GM21381 (cell line): ENCODE results near the gene TNS4.

Experiments
- ATAC-seq: cut with Tn5 transposase; IDR thresholded peaks from one replicate; pipeline ENCODE4 v1.9.1; 2021; ENCODE audit warnings: mild to moderate bottlenecking, moderate library complexity; ENCODE audit not compliant: unreplicated experiment

Gene TNS4

DNA sequence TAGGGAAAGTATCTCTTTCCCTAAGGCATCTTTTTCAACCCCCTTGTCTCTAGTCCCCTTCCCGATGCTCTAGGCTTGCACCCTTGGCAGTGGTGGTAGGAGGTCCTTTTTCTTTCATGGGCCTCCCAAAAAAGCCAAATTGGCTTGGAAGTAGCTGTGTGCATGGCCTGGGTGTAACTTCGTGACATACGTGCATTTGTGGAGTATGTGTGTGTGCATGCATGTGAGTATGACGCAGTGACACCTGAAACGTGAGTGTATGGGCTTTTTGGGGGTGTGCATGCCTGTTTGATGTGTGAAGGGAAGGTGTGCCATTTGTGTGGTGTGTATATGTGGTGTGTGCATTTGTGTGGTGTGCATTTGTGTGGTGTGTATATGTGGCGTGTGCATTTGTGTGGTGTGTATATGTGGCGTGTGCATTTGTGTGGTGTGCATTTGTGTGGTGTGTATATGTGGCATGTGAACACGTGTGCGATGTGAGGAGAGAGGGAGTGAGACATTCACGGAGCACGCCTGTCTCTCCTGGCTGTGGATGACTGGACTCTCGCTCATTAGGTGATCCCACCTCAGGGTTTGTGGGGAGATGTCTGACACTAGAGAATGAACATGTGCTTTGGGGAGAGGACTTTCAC is 42.5 kb downstream of the TNS4 start:
- no peak for ATAC-seq

DNA sequence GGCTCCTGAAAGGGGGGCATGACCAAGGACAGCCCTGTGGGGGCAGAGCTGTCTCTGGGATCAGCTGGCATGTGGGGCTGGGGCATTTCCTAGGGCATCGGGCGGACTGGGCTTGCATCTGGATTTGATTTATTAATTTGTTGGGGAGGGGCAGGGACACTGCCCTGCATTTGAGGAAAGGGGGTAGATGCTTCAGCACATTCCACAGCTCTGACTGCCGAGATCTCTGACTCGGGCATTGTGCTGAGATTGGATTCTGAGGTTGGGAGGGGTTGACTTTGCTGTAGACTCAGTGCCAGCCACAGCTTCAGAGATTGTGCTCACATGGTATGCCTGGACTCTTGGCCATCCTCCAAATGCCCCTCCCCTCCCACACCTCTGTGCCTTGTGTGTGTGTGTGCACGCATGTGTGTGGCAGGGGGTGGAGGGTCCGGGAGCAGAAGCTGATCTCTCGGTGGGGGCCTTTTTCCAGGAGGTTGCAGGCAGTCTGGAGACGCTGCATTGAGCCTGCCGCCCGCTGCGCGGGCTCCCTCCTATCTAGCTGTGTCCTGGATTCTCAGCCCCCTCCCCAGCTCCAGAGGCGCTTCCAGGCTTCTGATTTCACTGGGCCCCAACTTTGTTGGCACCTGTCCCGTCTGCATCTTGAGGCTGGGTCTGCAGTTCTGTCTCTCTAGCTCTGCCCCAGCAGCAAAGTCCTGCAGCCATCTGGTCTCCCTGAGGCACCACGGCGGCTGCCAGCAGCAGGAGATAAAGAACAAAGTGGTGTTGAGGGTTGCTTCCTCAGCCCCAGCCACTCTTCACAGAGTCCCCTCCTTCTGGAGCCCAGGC is 43.2 kb downstream of the TNS4 start:
- no peak for ATAC-seq

DNA sequence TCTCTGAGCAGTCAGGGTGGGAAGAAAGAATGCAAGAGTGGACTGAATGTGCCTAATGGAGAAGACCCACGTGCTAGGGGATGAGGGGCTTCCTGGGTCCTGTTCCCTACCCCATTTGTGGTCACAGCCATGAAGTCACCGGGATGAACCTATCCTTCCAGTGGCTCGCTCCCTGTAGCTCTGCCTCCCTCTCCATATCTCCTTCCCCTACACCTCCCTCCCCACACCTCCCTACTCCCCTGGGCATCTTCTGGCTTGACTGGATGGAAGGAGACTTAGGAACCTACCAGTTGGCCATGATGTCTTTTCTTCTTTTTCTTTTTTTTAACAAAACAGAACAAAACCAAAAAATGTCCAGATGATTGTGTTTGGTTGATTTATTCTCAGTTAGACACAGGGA is 44.1 kb downstream of the TNS4 start:
- ATAC-seq, result no peak

DNA sequence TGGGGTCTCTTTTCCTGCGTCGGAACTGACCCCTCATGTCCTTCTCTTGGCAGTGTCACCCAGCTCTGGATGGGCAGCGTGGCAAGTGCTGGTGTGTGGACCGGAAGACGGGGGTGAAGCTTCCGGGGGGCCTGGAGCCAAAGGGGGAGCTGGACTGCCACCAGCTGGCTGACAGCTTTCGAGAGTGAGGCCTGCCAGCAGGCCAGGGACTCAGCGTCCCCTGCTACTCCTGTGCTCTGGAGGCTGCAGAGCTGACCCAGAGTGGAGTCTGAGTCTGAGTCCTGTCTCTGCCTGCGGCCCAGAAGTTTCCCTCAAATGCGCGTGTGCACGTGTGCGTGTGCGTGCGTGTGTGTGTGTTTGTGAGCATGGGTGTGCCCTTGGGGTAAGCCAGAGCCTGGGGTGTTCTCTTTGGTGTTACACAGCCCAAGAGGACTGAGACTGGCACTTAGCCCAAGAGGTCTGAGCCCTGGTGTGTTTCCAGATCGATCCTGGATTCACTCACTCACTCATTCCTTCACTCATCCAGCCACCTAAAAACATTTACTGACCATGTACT is 44.9 kb downstream of the TNS4 start:
- ATAC-seq, result no peak

DNA sequence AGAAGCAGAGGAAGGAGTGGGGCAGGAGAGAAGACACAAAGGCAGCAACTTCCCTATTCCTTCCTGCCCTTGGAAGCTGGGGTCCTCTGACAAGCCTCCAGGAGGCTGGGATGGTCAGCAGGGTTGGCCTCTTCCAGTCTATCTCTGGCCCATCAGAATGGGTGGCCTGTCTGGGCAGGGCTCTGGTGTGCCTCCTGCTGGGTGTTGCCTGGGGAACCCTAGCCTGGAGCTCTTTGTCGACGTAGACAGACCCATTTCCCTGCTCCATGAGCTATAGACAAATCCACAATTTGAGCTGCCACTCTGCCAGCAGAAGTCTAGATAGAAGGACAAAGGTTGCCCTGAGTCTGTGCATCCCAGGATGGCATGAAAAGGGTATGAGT is 46.8 kb downstream of the TNS4 start:
- ATAC-seq, result no peak

DNA sequence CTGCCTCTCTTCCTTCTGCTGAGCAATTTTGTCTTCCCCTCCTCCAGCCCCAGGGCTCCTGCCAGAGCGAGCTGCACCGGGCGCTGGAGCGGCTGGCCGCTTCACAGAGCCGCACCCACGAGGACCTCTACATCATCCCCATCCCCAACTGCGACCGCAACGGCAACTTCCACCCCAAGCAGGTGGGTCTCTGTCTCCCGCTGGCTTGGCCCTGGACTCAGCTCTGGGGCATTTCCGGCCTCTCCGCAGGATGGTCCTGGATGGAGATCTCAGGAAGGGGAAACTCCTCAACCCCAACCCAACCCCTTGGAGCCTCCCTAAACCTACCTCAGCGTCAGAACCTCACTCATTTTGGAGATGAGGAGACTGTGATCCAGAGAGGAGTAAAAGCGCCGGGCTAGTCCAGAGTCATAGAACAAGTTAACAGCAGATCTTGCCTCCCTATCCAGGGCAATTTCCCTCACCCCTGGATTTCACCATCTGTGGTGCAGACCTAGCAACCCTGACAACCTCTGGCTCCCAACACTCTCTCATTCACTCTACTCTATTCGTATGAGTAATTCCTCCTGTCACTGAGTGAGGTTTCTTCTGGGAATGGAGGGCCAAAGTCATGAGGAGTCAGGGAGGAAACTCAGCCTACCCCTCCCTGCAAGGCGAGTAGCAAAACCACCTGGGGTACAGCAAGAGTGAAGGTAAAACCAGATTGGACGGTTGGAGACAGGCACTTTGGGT is 47.4 kb downstream of the TNS4 start:
- ATAC-seq, result no peak

DNA sequence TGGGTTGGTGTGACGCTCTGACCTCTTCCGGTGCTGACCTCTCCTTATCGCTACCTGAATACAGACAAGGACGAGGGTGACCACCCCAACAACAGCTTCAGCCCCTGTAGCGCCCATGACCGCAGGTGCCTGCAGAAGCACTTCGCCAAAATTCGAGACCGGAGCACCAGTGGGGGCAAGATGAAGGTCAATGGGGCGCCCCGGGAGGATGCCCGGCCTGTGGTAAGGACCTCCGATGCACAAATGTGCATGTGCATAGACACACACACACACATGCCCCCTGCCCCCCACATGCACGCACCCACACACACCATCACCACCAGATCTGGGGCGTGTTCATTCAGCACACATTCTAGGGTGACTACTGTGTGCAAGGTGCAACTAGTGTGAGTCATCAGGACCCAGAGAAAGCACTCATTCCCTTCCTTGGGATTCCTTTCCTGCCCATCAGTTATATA is 48.5 kb downstream of the TNS4 start:
- no peak for ATAC-seq

DNA sequence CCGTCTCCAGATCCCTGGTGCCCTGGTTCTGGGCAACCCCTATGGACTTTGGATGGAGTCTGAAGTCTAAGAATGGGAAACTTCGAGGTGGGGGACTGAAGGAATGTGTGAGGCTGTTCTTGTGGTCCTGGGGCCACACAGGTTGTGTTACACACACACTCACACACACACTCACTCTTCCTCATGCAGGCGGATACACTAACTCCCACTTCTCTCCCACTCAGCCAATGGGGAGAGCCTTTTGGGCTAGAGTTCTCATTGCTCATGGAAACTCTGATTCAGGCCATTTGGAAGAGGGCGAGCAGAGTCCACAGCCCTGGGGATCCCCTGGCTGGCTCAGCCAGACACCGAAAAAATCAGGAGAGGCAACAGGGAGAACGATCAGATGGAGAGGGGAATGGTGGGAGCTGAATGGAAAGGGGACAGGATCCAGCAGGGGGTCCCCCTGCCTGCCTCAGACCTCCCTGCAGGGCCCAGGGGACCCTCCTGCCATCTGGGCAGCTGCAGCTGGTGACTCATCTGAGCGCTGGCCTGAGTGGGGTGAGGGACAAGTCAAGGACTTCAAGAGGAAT is 49.1 kb downstream of the TNS4 start:
- ATAC-seq, result no peak

DNA sequence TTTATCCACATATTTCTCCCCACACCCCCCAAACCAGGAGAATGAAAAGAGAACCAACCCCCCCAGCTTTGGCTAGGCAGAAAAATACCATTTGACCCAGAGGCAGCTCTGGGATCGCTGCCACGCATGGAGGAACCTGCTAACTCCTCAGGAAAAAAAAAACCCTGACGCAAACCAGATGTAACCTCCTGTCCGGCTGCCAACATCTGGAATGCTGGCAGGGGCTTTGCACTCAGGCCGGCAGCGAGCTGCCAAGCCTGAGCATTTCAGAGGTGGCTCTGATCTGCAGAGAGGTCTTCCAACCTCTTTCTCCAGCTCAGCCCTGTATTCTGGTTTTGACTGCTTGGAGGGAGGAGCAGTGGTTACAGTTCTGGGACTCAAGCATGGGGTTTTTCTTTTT is 50.0 kb downstream of the TNS4 start:
- no peak for ATAC-seq

DNA sequence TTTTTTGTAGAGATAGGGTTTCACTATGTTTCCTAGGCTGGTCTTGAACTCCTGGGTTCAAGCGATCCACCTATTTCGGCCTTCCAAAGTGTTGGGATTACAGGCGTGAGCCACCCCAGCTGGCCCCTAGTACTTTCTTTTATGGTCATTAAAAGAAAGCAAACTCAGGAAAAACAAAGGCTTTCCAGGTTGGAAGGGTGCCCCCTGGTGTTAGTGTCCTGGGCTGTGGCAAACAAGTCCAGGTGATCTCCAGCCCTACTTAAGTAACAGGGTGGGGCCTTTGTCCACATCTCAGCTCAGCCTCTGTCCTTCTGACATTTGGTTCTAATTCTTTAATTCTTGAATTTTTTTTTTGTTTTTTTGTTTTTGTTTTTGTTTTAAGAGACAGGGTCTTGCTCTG is 51.2 kb downstream of the TNS4 start:
- no peak for ATAC-seq

DNA sequence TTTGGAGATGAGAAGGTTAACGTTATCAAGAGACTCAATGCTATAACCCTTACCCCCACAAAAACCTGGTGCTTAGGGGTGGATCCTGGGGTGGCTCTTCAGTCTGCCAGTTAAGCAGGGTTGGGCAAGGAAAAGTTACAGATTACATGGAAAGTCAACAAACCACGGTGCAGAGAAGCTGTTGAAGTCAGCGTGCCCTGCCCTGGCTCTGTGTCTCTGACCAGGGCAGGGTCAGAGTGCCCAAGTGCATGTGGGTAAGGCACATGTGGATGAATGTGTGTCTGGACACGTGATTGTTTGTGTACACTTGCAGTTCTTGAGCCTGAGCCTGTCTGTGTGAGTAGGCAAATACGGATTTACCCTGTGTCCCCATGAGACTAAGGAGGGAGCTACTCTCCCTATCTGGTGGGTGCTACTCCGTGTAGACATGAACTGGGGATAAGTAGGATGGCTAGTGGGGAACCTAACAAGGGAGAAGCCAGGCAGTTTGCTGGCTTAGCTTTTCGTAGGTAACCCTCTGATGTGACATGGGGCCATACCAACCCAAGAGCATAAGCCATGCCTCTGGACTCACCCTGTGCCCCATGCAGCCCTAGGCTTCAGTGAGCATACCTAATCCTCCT is 52.7 kb downstream of the TNS4 start:
- ATAC-seq, result no peak

DNA sequence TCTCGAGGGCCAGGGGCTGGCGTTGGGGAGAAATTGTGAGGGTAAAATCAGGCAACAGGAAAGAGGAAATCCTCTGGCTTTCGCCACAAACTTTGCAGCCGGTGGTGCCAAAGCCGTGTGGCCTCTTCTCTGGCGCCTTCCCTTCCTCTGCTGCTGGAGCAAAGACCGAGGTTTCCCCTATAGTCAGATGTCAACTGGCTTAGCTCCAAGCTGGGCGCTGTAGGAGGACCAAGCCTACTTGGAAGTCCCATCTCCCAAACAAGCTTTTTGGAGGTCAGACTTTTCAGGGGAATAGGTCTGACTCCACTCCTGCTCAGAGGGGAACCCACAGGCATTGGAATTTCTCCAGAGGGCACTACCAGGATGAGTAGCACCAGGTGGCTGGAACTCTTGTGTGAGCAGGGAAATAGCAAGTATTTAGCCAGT is 53.2 kb downstream of the TNS4 start:
- ATAC-seq, result no peak

DNA sequence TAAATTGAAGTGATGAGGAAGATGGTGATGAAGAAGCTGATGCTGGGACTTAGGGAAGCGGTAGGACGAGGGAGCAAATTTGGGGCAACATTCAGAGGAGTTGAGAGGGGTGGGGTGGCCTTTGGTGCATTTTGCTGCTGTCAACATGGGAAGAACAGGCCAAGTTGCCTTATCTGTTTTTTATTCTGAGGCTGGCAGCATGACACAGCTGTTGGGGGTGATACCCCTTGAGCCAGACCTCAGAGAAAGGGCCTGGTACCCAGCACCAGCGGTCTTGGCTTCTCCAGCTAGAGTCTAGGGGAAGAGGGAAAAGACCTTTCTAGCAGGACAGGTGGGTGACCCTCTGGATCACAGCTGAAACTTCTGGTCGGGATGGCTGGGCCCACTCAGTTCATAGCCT is 53.6 kb downstream of the TNS4 start:
- ATAC-seq, result no peak

DNA sequence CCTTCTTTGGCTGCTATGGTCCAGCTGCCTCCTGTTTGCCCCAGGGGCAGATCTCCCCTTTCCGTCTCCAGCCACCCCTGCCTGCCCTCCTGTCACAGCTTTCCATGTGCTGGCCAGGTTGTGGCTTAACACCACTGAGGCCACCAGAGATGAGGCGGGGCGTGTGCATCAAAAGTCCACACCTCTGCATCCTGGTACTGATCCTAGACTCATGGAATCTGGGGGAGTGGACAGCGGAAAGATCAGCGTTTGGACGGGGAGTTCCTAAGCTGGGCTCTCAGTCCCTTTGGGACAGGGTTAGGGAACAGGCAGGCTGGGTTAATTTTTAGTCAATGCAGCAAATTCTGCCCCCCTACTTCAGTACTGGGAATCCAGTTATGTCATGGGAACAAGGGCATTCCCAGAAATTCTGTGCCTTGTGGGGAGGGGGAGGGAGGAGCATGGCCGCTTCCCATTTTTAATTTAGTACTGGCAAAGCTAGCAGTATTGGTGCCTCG is 54.2 kb downstream of the TNS4 start:
- no peak for ATAC-seq

DNA sequence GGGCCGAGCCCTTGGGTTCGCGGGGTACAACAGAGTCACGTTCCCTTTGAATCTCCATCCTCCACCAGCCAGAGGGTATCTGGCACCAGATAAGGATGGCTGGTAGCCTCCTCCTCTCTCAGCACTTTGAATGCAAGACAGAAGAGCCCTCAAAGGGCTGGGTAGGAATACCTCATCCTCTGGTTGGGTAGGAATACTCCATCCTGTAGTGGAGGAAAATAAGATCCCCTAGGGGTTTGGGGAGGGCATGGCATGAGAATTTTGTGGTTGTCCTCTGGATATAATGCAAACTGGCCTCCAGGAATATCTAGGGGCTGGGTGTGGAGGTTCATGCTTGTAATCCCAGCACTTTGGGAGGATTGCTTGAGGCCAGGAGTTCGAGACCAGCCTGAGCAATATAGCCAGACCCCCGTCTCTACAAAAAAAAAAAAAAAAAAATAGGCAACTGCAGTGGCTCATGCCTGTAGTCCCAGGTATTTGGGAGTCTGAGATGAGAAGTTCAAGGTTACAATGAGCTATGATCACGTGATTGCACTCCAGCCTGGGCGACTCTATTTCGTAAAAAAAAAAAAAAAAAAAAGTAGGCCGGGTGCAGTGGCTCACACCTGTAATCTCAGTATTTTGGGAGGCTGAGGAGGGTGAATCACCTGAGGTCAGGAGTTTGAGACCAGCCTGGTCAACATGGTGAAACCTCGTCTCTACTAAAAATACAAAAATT is 55.5 kb downstream of the TNS4 start:
- no peak for ATAC-seq

DNA sequence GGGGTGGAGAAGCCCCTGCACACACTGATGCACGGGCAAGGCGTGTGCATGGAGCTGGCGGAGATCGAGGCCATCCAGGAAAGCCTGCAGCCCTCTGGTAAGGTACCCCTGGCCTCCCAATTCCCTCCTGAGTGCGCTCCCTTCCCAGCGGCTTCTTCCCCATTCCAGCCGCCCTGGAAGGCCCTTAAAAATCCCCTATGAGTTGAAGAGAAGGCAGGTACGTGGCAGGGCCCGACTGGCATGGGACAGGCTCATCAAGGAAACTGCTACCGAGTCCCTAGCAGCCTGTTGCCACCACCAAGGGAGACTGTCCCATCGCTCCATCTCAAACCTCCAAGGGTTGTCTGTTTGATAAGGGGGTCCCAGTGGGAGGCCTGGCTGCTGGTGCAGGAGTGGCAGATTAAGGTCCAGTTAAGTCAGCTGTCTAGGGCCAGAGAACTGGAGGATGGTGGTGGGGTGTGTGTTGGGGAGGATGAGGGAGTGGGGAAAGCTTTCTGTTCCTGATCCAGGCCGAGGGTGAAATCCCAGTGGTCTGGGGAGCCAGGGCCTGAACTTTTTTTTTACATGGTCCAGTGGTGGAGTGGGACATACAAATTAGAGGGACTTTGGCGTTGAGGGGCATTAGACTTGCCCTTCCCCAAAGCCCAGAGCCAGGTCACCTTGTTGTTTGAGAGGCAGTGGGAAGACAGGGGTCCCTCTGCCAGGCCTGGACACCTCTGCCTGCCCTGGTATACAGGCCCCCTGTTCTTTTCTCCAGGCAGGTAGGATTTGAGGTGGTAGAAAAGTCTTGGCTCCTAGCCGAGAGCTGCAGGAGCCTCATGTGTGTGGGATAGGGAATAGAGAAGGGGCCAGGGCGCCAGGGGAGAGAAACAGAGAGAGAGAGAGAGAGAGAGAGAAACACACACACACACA is 57.2 kb downstream of the TNS4 start:
- ATAC-seq, result no peak

DNA sequence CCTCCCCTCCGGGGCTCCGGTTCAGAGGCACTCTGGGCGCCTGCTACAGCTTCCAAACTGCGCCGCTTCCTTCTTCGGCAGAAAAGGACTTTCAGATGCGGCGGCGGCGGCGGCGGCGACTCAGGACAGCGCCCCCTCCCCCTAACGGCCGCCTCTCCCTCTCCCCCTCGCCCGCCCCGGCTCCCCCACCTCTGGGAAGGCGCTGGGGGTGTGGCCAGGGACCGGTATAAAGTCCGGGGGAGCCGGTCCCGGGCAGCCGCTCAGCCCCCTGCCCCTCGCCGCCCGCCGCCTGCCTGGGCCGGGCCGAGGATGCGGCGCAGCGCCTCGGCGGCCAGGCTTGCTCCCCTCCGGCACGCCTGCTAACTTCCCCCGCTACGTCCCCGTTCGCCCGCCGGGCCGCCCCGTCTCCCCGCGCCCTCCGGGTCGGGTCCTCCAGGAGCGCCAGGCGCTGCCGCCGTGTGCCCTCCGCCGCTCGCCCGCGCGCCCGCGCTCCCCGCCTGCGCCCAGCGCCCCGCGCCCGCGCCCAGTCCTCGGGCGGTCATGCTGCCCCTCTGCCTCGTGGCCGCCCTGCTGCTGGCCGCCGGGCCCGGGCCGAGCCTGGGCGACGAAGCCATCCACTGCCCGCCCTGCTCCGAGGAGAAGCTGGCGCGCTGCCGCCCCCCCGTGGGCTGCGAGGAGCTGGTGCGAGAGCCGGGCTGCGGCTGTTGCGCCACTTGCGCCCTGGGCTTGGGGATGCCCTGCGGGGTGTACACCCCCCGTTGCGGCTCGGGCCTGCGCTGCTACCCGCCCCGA is 58.0 kb downstream of the TNS4 start, which contains the start of gene IGFBP4:
TSS of gene IGFBP4 (plus strand) at position 255 of the 792 bp plus-strand sequence. CDS start at position 541, 286 bp downstream.
- ATAC-seq, result no peak
